ENCODE measurements around the gene PRDM5. TPM values are rescaled to one million over a fixed set of nuclear protein-coding genes. Genes with fewer than 3 reads are reported as not detected.

The PRDM5 gene
- total RNA-seq, 2 experiments from 2014 or later = 0.14 to 0.22 TPM

DNA sequence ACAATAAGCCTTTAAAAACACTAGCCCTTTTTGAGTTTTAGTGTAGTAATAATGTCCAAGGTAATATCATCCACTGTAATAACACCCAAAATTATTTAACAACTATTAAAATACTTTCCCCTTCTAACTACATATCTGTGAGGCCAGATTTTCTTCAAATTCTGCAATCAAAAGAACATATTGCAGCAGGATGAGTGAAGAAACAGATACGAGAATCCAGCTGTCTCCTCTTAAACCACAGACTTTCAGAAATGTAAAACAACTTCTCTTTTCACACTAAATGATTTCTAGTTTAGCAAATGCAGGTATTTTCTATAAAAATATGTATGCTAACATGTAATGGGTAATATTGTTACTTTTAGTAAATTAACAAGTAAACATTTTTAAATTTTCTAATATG, 148.9 kb downstream of the PRDM5 start:
- Histone ChIP-seq H3K4me1 (ENCODE audit: insufficient read depth, low read length) (no peaks in the 10 kb centered on the region), H3K4me3 (ENCODE audit: low read length) (no peak overlapping the region), H3K27ac (ENCODE audit: low read depth in 1 of 2, low read length in 2 of 2) (no peak overlapping the region), H3K36me3 (ENCODE audit: insufficient read depth, low read length) (no peaks in the 10 kb centered on the region), H3K9me3 (ENCODE audit: control insufficient read depth in 1 of 2, insufficient read depth in 1 of 2, low read length in 2 of 2) (no peaks in the 10 kb centered on the region), H3K27me3 (ENCODE audit: control insufficient read depth in 1 of 2, insufficient read depth in 2 of 2, low read length in 2 of 2) (peaks cover 0 to 3% of the 10 kb centered on the region in 2 experiments)
- H3K4me3 Mint-ChIP-seq = no peak overlapping the region
- no peaks in the 10 kb centered on the region for H3K27me3 Mint-ChIP-seq
- CTCF ChIA-PET = no interaction called here
- intact Hi-C loops (cut with DNase I, micrococcal nuclease) = no loop called here
- H3K9me3 Mint-ChIP-seq = no peaks in the 10 kb centered on the region
- no peak for DNase-seq
- no peaks in the 10 kb centered on the region for H3K4me1 Mint-ChIP-seq (ENCODE audit: low read depth)
- no peak overlapping the region for H3K27ac Mint-ChIP-seq
- ATAC-seq (ENCODE audit: poor library complexity) = no peak
- POLR2A ChIA-PET = no interaction called here
- no peaks in the 10 kb centered on the region for H3K36me3 Mint-ChIP-seq (ENCODE audit: low read depth)
- TF ChIP-seq, protein P1, sequence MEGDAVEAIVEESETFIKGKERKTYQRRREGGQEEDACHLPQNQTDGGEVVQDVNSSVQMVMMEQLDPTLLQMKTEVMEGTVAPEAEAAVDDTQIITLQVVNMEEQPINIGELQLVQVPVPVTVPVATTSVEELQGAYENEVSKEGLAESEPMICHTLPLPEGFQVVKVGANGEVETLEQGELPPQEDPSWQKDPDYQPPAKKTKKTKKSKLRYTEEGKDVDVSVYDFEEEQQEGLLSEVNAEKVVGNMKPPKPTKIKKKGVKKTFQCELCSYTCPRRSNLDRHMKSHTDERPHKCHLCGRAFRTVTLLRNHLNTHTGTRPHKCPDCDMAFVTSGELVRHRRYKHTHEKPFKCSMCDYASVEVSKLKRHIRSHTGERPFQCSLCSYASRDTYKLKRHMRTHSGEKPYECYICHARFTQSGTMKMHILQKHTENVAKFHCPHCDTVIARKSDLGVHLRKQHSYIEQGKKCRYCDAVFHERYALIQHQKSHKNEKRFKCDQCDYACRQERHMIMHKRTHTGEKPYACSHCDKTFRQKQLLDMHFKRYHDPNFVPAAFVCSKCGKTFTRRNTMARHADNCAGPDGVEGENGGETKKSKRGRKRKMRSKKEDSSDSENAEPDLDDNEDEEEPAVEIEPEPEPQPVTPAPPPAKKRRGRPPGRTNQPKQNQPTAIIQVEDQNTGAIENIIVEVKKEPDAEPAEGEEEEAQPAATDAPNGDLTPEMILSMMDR (IDR thresholded peaks at IDR 0.05) = no peak

GRCh38 chr4:120771907-120772306, 150.6 kb downstream of the PRDM5 start:
- ATAC-seq (ENCODE audit: poor library complexity) (no peak), DNase-seq (no peak)
- CTCF ChIA-PET = no interaction called here
- no peaks in the 10 kb centered on the region for H3K36me3 ChIP-seq (ENCODE audit: insufficient read depth, low read length)
- no peaks in the 10 kb centered on the region for H3K4me1 ChIP-seq (ENCODE audit: insufficient read depth, low read length)
- no peak overlapping the region for H3K4me3 Mint-ChIP-seq
- TF ChIP-seq, protein P1 (IDR thresholded peaks at IDR 0.05) = no peak
- H3K27me3 ChIP-seq (ENCODE audit: control insufficient read depth in 1 of 2, insufficient read depth in 2 of 2, low read length in 2 of 2) = peaks cover 0 to 3% of the 10 kb centered on the region in 2 experiments
- no peaks in the 10 kb centered on the region for H3K9me3 Mint-ChIP-seq
- no peak overlapping the region for H3K4me3 ChIP-seq (ENCODE audit: low read length)
- no peaks in the 10 kb centered on the region for H3K9me3 ChIP-seq (ENCODE audit: control insufficient read depth in 1 of 2, insufficient read depth in 1 of 2, low read length in 2 of 2)
- intact Hi-C loops (cut with DNase I, micrococcal nuclease) = no loop called here
- POLR2A ChIA-PET = no interaction called here
- H3K27me3 Mint-ChIP-seq = no peaks in the 10 kb centered on the region
- H3K27ac Mint-ChIP-seq = no peak overlapping the region
- H3K27ac ChIP-seq (ENCODE audit: low read depth in 1 of 2, low read length in 2 of 2) = no peak overlapping the region
- H3K4me1 Mint-ChIP-seq (ENCODE audit: low read depth) = no peaks in the 10 kb centered on the region
- no peaks in the 10 kb centered on the region for H3K36me3 Mint-ChIP-seq (ENCODE audit: low read depth)

DNA sequence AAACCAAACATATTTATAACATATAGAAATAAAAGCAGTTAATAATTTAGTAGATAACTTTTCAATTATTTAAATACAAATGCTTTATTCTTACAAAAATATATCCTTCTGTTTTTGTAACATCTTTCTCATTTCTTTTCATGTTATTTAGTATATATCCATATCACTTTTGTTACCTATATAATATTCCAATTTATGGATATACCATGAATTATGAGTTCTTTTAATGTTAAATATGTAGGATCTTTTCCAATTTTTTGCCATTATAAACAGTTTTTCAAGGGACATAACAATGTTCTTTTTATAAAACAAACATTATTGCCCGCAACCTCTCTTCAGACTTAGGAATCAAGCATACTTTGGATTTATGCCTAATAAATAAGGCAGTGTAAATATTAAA, 151.6 kb downstream of the PRDM5 start:
- H3K27me3 Mint-ChIP-seq = no peaks in the 10 kb centered on the region
- H3K27me3 ChIP-seq (ENCODE audit: control insufficient read depth in 1 of 2, insufficient read depth in 2 of 2, low read length in 2 of 2) = peaks cover 0 to 3% of the 10 kb centered on the region in 2 experiments
- TF ChIP-seq, protein P1 (IDR thresholded peaks at IDR 0.05) = no peak
- H3K4me1 Mint-ChIP-seq (ENCODE audit: low read depth) = no peaks in the 10 kb centered on the region
- no peaks in the 10 kb centered on the region for H3K36me3 ChIP-seq (ENCODE audit: insufficient read depth, low read length)
- no peak overlapping the region for H3K27ac ChIP-seq (ENCODE audit: low read depth in 1 of 2, low read length in 2 of 2)
- no peaks in the 10 kb centered on the region for H3K4me1 ChIP-seq (ENCODE audit: insufficient read depth, low read length)
- DNase-seq (no peak), ATAC-seq (ENCODE audit: poor library complexity) (no peak)
- H3K9me3 Mint-ChIP-seq = no peaks in the 10 kb centered on the region
- CTCF ChIA-PET = no interaction called here
- no peaks in the 10 kb centered on the region for H3K36me3 Mint-ChIP-seq (ENCODE audit: low read depth)
- POLR2A ChIA-PET = no interaction called here
- intact Hi-C loops (cut with DNase I, micrococcal nuclease) = no loop called here
- H3K4me3 Mint-ChIP-seq = no peak overlapping the region
- H3K4me3 ChIP-seq (ENCODE audit: low read length) = no peak overlapping the region
- H3K27ac Mint-ChIP-seq = no peak overlapping the region
- H3K9me3 ChIP-seq (ENCODE audit: control insufficient read depth in 1 of 2, insufficient read depth in 1 of 2, low read length in 2 of 2) = no peaks in the 10 kb centered on the region

Measured in CD4-positive, alpha-beta T cell (primary cell).